Muscle of leg (tissue), 11 donors: Measurements from ENCODE around the gene SYTL3. TPM values are rescaled to one million over a fixed set of nuclear protein-coding genes. Genes with fewer than 3 reads are reported as not detected.
A peak's percentile ranks its signal among the peaks of the same experiment; 100 is the strongest.

Source experiments
- DNase-seq: peaks from one replicate; pipeline ENCODE4 v3.0.0; 2013
- H3K27ac ChIP-seq: one replicate; pipeline ENCODE4 v1.5.1; 2013; ENCODE audit warnings: mild to moderate bottlenecking, low read length, control low read depth
- H3K27me3 ChIP-seq: one replicate; pipeline ENCODE4 v1.6.1; 2013; ENCODE audit warnings: low read length; ENCODE audit not compliant: control insufficient read depth, insufficient read depth
- H3K36me3 ChIP-seq: one replicate; pipeline ENCODE4 v1.6.1; 2013; ENCODE audit warnings: low read length; ENCODE audit not compliant: control insufficient read depth, insufficient read depth
- H3K4me1 ChIP-seq: one replicate; pipeline ENCODE4 v1.6.1; 2013; ENCODE audit warnings: low read length; ENCODE audit not compliant: control insufficient read depth, insufficient read depth
- H3K4me3 ChIP-seq: one replicate; pipeline ENCODE4 v1.5.1; 2013; ENCODE audit warnings: low read length, control low read depth
- H3K9me3 ChIP-seq: replicated peaks from 2 replicates; pipeline ENCODE4 v1.6.1; 2013; ENCODE audit warnings: low read depth, low read length; ENCODE audit not compliant: control insufficient read depth
- WGBS: methylation state at CpG from one replicate; pipeline ENCODE4 v1.1.5; 2013; ENCODE audit warnings: missing lambda C conversion rate; ENCODE audit not compliant: insufficient coverage; 5-methylcytosine and 5-hydroxymethylcytosine counted together
- polyA plus RNA-seq, 8 donors: library from polyadenylated mRNA; unstranded; fragments of 120-200 nt; gene quantifications; one replicate each; pipeline versions ENCODE4 v1.2.1 to v1.2.3, GENCODE V29; 2013; ENCODE audit warnings: inconsistent platforms in 1 of 8, low replicate concordance in 1 of 8; ENCODE audit not compliant: insufficient read length in 8 of 8, insufficient read depth in 1 of 8
- total RNA-seq: library from RNA; stranded (reverse); fragments of 120-200 nt; gene quantifications from one replicate; pipeline ENCODE4 v1.2.4, GENCODE V29; 2013

SYTL3 gene
- total and polyA plus RNA-seq, 9 donors, result 4.2 to 10.5 (median 7.8) TPM

DNA sequence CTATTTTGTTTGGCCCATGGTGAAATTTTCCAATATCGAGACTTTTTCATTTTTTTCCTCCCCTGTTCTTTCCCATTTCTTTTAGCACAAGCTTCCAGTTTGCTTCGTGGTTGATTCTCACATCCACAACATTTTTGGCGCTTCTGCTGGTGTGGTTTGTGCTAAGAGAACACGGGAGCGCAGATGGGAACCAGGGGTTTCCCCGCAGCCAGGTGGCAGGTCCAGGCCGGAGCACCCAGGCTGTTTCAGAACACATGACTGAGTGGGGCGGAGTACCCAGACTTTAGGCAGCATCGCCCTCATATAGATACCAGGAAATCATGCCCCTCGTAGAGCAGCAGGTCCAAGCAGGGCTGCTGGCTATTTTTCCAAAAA, 58.0 kb downstream of the SYTL3 start:
- no peaks in the 10 kb centered on the region for H3K36me3 ChIP-seq
- H3K4me3 ChIP-seq, result no peak overlapping the region
- 64% methylated on average over 6 of the region's 10 CpGs for WGBS
- no peaks in the 10 kb centered on the region for H3K9me3 ChIP-seq
- H3K27ac ChIP-seq, result no peak overlapping the region
- H3K4me1 ChIP-seq, result peaks cover 23% of the 10 kb centered on the region
- DNase-seq, result peak; percentile 54
- no peaks in the 10 kb centered on the region for H3K27me3 ChIP-seq

DNA sequence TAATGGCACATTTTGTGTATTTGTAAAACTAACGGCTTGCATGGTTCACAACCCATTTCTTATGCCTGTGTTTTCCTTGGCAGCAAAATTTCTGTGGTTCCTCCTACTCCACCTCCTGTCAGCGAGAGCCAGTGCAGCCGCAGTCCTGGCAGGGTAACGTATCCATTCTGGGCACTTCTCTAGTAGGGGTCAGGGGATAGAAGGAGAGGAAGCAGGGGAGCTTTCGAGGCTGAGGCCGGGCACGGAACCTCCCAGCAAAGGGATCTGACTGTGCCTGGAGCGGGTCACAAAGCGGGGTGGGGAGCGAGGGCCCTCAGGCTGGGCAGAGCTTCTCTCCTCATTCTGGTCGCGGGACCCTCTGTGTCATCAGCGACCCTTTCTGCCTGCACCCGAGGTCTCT, 58.4 kb downstream of the SYTL3 start:
- H3K27ac ChIP-seq, result no peak overlapping the region
- peaks cover 23% of the 10 kb centered on the region for H3K4me1 ChIP-seq

DNA sequence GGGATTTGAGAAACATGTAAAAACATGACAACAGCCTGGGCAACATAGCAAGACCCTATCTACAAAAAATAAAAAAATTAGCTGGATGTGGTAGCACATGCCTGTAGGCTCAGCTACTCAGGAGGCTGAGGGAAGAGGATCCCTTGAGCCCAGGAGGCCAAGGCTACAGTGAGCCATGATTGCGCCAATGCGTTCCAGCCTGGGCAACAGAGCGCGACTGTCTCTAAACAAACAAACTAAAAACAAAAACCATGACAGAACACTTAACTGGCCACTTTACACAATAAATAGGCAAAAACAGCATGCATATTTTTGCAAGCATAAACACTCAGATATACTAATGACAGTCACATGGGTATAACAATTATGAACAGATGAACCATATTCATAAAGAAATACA, 60.0 kb downstream of the SYTL3 start:
- no CpG with 5 or more reads among the region's 4 CpGs for WGBS
- Histone ChIP-seq H3K27ac (no peak overlapping the region), H3K9me3 (no peaks in the 10 kb centered on the region), H3K4me1 (peaks cover 10% of the 10 kb centered on the region), H3K27me3 (no peaks in the 10 kb centered on the region), H3K36me3 (peaks cover 2% of the 10 kb centered on the region), H3K4me3 (no peak overlapping the region)
- no peak for DNase-seq

More for the DNA sequence above, 58.4 kb downstream of the SYTL3 start:
- DNase-seq, result peak; percentile 43
- Histone ChIP-seq H3K4me3 (no peak overlapping the region), H3K36me3 (no peaks in the 10 kb centered on the region), H3K9me3 (no peaks in the 10 kb centered on the region), H3K27me3 (no peaks in the 10 kb centered on the region)
- WGBS, result 67% methylated on average over 7 of the region's 14 CpGs

DNA sequence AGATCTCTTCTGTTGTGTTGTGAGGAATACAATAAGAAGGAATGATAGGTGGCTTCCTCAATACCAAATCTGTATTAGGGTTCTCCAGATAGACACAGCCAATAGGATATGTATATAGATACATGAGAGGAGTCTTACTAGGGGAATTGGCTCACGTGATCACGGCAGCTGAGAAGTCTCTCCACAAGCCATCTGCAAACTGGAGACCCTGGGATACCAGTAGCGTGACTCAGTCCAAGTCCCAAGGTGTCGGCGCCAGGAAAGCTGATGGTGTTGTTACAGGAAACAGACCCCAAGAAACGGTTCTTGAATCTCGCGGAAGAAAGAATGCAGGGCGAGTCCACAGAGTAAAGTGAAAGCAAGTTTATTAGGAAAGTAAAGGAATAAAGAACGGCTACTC, 61.4 kb downstream of the SYTL3 start:
- H3K36me3 ChIP-seq, result peaks cover 6% of the 10 kb centered on the region
- no peak for DNase-seq
- H3K4me1 ChIP-seq, result peaks cover 3% of the 10 kb centered on the region
- H3K27ac ChIP-seq, result no peak overlapping the region
- H3K9me3 ChIP-seq, result no peaks in the 10 kb centered on the region
- WGBS, result 78% methylated on average over 7 of the region's 10 CpGs
- H3K4me3 ChIP-seq, result no peak overlapping the region
- H3K27me3 ChIP-seq, result no peaks in the 10 kb centered on the region

DNA sequence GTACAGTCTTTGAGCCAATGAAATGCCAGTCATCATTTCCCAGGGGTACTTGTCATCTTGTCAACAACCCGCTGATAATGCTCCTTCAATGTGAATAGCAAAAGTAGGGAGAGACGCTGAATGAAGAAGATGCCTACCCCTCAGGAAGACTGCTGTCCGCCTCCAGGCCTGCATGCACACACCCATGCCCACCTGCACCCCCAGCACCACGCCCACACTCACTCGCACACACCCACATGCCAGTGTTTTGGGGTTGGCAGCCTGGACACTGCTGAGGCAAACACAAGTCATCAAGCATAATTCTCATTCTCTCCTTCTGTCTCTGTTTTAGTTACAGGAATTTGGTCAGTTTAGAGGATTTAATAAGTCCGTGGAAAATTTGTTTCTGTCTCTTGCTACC, 63.6 kb downstream of the SYTL3 start:
- peaks cover 6% of the 10 kb centered on the region for H3K36me3 ChIP-seq
- DNase-seq, result no peak
- no peak overlapping the region for H3K27ac ChIP-seq
- H3K27me3 ChIP-seq, result no peaks in the 10 kb centered on the region
- H3K9me3 ChIP-seq, result no peaks in the 10 kb centered on the region
- WGBS, result no CpG with 5 or more reads among the region's 6 CpGs
- no peak overlapping the region for H3K4me3 ChIP-seq
- H3K4me1 ChIP-seq, result peaks cover 6% of the 10 kb centered on the region

DNA sequence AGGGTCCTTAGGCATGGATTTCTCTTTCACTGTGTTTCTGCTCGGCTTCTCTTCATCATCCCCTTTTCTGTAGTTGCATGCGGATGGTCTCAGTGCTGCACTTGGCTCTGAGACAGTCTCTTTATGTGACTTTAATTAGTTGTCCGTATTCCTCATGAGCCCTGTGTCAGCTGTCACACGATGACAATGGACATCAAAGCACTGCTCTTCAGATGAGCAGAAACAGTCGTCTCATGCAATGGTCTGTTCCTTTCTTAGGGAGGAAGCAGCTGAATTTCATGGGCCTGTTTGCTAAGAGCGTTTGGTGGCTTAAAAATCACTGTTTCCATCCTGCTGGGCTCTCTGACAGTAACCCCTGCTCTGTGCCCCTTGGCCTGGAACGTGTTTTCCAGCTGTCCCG, 64.9 kb downstream of the SYTL3 start:
- Histone ChIP-seq H3K9me3 (no peaks in the 10 kb centered on the region), H3K27ac (no peak overlapping the region), H3K4me3 (no peak overlapping the region), H3K27me3 (no peaks in the 10 kb centered on the region), H3K4me1 (peaks cover 14% of the 10 kb centered on the region), H3K36me3 (peaks cover 6% of the 10 kb centered on the region)
- WGBS, result 32% methylated on average over 4 of the region's 8 CpGs
- no peak for DNase-seq

DNA sequence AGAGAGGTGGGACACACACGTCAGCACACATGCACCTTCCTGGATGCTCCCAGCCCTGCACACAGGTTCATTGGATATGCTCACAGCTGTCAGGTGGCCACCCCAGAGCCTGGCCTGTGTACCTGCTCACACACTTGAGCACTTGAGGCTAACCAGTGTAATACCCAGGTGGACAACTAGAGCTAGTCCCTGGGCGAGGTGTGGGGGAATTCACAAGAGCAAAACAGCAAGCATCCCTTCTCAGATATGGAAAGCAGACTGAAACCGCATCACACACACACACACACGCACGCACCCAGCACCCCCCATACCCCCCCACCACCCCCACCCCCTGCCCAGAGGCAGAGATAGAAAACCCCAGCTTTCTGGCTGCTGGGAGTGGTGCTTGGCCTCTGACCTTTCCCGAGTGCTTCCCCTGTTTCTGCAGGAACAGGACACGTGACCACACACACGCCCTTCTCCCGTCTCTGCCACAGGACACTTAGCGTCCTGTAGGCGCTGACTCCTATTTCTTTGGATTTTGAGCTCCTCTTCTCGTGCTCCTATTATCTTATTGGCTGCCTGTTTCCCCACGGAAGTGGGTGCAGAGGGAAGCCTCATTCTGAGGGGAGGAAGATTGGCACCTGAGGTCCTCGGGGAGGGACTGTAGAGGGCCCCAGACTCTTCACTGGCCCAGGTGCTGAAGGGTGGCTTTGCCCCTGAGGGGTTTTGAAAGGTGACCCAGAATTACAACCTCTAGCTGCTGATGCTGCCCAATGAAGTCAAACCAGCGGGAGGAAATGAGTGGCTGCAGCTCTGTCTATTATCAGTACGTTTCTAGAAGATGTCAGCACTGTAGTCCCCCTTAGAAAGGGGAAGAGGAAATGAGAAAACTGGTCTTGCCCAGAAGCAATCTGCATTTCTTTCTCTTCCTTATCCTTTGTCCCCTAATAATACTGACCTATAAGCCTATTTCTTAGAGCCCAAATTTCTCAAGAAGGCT, 65.8 kb downstream of the SYTL3 start:
- DNase-seq, result peak; percentile 52
- Histone ChIP-seq H3K4me3 (no peak overlapping the region), H3K27me3 (no peaks in the 10 kb centered on the region), H3K36me3 (peaks cover 8% of the 10 kb centered on the region), H3K9me3 (no peaks in the 10 kb centered on the region), H3K4me1 (peaks cover 14% of the 10 kb centered on the region), H3K27ac (peak overlapping the region; percentile 7)
- WGBS, result 53% methylated on average over 8 of the region's 16 CpGs

DNA sequence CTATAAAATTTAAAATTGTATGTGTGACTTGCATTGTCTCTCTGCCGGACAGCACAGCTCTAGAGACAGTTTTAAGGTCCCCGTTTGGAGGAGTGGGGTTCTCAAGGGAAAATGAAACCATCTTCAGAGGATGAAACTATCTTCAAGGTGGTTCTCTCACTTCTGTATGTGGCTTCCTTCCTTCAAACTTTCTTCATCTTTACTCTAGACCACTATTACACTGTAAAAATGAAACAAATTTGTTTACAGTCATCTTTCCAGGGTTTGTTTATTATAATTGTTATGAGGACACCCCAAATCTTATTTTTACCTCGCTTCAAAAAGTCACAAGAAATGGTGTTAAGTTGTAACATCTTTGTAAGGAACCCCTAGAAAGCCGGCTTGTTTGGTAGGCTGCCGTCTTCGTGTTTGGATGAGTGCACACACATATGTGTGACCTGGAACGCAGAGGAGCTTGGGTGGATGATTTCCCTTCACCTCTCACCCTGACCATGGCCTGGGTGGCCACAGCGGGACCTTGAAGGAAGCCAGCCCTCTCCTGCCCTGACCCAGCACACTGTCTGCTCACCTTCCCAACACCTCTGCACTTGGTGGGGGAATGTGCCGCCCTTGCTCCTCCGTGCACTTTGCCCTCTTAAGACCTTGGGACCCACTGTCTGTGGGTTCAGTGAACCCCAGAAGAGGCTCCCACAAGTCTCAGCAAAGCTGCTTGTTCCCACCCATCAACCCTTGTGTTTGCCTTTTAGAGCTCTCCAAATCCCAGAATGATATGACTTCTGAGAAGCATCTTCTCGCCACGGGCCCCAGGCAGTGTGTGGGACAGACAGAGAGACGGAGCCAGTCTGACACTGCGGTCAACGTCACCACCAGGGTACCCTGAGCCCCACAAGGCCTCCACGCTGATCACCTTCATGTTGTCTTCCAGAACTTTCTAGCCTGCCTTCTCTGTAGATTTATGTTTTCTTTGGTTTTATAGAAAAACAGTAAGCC, 67.8 kb downstream of the SYTL3 start:
- H3K4me1 ChIP-seq, result peaks cover 14% of the 10 kb centered on the region
- 95% methylated on average over 12 of the region's 16 CpGs for WGBS
- peaks cover 11% of the 10 kb centered on the region for H3K36me3 ChIP-seq
- DNase-seq, result no peak
- no peaks in the 10 kb centered on the region for H3K9me3 ChIP-seq
- no peaks in the 10 kb centered on the region for H3K27me3 ChIP-seq
- no peak overlapping the region for H3K27ac ChIP-seq
- no peak overlapping the region for H3K4me3 ChIP-seq

DNA sequence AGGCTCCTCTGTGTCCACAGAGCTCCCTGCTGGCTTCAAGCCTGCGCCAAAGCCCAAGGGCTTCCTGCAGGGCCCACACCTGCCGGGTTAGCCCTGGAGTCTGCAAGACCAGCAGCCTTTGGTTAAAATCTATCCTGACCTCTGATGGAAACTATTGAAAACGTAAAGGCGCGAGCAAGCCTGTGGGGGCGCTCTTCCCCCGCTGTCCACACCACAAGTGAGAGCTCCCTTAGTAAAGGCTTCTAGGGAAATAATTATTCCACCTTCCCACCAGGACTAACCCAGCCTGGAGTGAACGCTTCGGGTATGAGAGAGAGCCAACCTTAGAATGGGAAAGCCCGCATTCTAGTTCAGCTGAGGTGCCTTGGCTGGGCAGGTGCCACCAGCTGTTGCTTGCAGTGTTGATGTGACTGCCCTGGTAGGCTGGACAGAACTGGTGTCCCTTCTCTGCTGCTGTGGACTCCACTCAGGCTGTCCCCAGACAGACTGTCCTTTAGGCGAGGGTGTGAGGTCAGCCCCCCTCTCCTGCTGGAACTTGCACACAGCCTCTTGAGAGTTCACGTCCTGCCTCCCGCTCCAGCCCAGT, 68.7 kb downstream of the SYTL3 start:
- no peak for DNase-seq
- H3K4me3 ChIP-seq, result no peak overlapping the region
- no peaks in the 10 kb centered on the region for H3K27me3 ChIP-seq
- peaks cover 11% of the 10 kb centered on the region for H3K36me3 ChIP-seq
- H3K27ac ChIP-seq, result no peak overlapping the region
- WGBS, result 52% methylated on average over 3 of the region's 13 CpGs
- no peaks in the 10 kb centered on the region for H3K9me3 ChIP-seq
- H3K4me1 ChIP-seq, result peaks cover 14% of the 10 kb centered on the region
